Right renal pelvis (tissue), 4 donors: Measurements from ENCODE around the gene ANKRD33. TPM values are rescaled to one million over a fixed set of nuclear protein-coding genes. Genes with fewer than 3 reads are reported as not detected.
A peak's percentile ranks its signal among the peaks of the same experiment; 100 is the strongest.

Source experiments
- DNase-seq, 4 donors: peaks; one replicate each; pipeline ENCODE4 v3.0.0-alpha.2; 2013; ENCODE audit warnings: low read depth in 4 of 4, low spot score in 3 of 4, missing footprints in 1 of 4
- polyA plus RNA-seq, 4 donors: library from polyadenylated mRNA; unstranded; fragments of 120-200 nt; gene quantifications; one replicate each; pipeline ENCODE4 v1.2.1, GENCODE V29; 2013; ENCODE audit not compliant: insufficient read length in 4 of 4

Gene ANKRD33
- polyA plus RNA-seq, 4 donors = 0.15 to 0.35 (median 0.27) TPM

DNA sequence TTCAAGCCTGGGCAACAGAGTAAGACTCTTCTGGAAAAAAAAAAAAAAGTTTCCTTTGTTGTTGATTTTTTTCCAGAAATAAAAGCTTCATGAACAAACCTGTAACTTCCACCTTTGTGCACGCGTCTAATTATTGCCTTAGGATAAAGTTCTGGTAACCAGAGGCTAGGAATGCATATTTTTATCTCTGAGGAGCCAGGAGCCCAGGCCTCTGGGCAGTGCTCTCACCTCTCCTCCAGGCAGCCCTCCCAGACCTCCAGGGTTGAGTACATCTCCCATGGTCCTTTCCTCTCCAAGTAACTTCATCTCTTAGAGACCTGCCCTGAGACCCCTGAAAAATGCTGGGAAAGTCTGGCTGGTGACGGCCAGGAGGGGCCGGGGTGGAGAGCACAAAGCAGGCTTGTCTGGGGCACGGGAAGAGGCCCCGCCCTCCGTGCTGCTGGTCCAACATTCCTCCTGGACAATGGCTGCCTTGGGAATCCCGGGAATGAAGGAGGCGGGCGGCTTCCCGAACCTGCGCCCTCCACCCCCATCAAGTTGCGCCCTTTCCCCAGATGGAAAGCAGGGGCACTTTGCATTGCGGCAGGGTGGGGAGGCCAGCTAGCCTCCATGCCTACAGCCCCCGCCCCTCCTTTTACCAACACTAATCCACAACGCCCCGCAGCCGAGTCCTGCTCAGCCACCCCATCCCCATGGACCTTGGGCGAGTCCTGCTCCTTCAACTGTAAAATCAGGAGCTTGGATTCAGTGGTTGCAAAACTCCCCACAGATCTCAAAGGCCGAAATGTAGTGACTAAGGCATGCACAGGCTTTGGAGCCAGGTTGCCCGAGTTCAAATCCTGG, 32.1 kb upstream of the ANKRD33 start:
- DNase-seq = no peak

DNA sequence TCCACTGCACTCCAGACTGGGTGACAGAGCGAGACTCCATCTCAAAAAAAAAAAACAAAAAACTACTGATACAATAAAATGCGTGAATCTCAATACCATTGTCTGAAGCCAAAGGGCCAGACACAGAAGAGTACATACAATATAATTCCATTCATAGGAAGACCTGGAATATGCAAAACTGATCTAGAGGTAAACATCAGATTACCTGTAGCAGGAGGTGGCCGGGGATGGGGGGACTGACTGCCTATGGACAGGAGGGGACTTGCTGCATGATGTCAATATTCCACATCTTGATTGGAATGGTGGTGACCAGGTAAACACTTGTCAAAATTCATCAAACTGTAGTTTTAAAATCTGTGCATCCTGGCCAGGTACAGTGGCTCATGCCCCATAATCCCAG, 26.9 kb upstream of the ANKRD33 start:
- no peak for DNase-seq

DNA sequence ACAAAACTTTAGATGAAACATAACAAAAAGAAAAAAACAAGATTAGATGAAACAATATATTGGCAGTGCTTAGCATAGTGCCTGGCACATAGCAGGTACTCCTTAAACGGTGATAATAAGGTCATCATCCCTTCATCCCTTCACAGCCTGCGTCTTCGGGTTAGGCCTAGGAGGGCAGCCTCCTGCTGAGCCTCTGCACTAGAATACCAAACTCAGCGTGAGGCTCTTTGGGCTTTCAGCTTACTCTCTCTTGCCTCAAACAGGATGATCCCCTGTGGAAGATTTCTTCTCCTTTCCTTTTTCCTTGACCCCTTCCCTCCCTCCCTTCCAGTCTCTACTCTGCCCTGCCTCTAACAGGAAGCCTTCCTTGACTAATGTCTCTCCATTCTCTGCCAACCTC, 25.0 kb upstream of the ANKRD33 start:
- no peak for DNase-seq

DNA sequence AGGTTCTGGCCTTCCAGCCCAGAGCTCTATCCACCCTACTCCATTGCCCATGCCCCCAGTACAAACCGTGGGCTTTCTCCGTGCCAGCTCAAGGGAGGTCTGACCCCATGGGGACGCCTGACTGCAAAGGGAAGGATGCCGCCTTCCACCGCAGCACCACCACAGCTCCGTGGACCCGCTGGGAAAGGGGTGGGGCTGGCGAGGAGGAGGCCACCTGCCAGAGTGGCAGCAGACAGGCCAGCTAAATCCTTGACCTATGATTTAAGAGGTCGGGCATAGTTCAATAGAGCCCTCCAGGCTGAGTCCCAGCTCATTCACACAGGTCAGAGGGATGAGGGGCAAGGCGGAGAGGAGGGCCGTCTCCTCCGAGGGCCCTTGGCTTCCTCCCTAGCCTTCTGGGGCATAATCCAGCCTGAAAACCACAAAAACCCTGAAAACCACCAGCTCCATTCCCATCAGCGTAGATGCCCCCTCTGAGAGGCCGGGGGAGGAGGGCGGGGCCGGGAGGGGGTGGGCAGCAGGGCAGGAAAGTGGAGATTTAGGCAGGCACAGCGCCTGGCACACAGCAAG, 24.5 kb upstream of the ANKRD33 start:
- DNase-seq = no peak

DNA sequence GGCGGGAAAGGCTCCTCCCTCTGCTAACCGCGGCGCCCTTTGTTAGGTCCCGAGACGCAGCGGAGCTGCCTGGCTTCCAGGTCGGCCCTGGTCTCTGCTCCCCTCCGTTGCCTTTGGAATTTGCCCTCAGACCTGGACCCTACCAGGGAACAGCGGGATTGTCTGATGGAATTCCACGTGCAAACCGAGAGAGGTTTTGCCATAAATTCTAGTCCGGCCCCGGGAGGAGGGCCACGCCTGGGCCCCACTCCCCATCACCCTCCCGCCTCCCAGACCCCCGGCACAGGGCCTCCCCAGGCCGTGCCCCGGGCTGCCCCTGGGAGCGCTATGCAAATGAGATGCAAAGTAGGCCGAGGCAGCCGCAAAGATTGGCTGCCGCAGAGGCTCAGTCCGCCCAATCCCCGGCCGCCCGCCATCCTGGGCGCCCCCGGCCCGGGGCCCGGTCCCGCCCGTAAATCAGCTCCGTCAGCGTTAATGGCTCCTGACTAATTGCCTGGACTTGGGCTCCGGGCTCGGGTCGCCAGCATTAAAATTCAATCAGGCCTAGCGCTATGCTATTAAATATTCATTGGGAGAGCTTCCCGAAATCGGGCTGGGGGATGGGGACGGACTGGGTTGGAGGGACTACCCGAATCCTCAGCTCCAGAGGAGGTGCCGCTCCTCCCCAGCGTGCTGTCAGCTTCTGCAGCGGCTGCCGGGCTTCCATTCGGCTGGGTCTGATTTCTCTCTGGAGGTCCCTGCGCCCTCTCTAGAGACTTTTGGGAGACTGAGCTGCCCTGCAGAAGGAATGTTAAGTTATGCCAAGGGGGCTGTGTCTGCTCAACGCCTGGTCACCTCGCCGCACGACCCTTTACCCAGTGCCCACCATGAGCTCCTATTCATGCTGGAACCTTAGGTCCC, 23.7 kb upstream of the ANKRD33 start:
- DNase-seq = peak in 2 of 4 donors; percentile 79 to 86

DNA sequence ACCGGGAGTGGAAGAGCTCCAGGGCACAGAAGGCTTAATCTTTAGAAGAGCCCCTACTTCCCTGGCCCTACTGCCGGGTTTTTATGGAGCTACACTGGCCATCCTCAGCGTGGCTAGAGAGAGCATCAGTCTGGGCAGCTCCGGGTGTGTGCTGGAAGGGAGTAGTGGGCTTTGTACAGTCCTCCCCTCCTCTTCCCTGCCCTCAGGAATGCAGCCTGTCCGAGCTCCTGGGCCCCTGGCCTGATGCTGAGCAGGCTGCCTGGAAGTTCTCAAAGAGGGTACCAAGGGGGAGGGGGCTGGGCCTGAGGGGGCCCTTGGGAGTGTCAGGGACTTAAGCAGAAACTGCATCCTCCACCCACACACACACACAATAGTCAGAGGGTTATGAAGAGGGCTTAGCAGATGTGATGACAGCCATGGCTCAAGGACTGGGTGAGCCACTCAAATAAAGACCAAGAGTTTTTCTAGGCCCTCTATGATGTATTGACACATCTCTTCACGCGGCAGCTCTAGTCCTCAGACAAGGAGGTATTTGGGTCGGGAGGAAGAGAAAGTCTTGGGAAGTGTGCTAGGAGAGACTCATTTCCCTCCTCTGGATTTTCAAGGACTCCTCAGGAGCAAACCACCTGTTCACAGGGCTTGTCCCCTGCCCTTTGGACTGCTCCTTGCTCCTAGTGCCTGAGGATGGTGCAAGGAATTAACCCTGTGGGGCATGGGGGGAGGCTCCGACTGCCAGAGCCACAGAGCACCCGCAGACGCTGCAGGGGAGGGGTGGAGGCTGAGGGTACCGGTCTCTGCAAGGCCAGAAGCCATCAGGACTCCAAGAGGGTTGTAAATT, 22.9 kb upstream of the ANKRD33 start:
- DNase-seq = no peak

DNA sequence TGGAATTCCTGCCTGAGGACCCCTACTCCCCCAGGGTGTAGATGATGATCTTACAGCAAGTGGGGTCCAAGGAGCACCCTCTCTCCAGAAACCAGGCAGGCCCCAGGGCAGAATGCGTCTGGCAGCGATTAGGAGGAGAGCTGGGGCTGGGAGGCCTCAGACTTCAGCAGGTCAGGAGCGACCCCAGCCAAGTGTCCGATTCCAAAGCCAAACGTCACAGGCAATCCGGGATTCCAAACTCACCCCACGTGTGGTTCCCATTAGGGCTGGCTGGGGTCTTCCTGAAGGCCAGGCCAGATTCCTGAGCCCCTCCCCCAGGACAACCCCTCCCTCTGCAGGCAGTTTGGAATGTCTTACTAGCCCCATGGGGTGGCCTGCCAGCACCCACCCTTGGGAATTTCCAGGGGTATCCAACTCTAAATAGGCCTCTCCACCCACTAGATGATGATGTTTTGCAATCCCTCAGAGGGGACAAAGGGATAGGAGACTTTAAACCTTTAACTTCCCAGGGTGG, 22.1 kb upstream of the ANKRD33 start:
- no peak for DNase-seq

DNA sequence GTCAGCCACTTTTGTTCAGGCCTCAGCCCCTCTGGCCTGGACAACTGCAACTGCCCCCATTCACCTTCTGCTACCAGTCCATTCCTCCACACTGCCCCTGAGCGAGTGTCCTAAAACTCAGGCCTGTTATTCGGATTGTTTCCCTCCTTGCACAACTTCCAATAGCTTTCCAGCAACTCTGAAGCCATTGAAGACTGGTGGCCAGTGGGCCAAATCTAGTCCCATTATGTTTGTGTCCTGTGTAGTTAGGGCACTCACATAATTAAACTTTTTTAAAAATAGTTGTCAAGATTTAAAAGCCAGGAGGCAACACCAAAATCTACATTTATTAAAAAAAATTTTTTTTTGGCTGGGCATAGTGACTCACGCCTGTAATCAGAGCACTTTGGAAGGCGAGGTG, 21.6 kb upstream of the ANKRD33 start:
- DNase-seq = no peak

DNA sequence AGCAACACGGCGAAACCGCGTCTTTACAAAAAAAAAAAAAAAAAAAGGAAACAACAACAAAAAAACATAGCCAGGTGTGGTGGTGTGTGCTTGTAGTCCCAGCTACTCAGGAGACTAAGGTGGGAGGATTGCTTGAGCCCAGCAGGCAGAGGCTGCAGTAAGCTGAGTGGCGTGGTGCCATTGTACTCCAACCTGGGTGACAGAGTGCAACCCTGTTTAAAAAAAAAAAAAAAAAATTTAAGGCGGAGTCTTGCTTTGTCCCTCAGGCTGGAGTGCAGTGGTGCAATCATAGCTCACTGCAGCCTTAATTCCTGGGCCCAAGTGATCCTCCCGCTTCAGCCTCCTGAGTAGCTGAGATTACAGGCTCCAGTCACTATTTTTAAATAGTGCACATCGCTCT, 21.1 kb upstream of the ANKRD33 start:
- DNase-seq = no peak

DNA sequence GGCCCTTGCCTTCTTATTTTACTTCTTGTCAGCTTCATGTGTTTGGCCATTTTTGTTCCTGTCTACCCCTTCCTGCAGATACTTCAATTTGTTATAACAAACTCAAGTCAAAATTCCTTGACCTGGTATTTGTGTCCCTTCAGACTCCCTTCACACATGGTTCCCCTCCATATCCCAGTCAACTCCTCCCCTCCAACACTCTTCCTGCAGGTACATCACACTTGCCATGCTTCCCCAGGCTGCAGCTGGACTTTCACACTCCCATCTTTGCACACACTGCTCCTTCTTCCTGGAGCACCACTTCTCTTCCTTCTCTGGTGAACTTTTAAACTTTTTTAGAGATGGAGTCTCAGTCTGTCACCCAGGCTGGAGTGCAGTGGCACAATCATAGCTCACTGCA, 20.5 kb upstream of the ANKRD33 start:
- no peak for DNase-seq

DNA sequence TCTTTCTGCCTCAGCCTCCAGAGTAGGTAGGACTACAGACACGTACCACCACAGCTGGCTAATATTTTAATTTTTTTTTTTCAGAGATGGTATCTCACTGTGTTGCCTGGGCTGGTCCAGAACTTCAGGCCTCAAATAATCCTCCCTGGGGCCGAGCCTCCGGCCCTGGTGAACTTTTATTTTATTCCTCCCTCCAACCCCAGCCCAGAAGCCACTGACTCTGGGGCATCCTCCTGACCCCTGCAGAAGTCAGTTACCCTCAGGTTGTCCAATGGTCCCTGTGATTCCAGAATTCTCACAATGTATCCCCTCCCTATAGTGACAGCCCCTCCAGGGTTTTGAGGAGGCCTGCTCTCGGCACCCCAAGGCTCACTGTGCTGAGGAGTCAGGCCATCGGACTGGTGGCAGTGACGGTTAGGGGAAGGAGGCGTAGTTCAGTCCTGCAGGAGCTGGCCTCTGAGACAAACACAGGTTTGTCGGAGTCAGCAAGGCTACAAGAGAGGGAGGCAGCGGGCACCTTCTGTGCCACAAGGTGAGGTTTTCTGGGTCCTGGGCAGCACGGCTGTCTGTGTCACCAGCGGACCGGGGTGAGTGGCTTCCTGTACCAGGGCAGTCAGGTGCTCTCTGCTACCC, 20.0 kb upstream of the ANKRD33 start:
- no peak for DNase-seq

DNA sequence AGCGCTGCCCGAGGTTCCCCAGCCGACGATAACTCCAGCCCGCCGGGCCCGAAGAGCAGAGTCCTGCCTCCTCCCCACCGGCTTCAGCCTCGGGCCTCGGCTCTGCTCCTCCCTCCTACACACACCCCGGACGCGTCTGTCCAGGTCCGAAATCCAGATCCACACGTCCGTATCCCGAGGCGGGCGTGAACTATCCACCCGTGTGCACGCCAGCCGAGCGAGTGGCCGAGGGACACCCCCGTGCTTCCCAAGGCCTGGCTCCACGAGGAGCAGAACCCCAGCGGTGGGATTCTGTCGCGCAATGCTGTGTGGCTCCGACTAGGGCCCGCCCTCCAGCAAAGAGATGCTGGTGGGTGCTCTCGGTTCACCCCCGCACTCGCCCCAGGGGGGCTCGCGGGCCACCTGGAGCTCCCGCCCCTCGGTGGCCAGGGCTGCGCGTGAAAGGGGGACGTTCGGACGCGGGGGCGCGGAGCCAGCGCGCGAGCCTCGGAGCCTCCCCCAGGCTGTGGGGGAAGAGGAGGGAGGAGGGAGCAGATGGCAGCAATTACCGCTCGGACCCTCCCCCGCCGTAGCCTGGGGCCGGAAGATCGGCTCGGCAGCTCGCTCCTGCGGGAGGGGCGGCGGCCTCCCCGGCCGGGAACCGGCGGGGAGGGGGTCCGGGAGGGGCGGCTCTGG, 18.9 kb upstream of the ANKRD33 start:
- no peak for DNase-seq

DNA sequence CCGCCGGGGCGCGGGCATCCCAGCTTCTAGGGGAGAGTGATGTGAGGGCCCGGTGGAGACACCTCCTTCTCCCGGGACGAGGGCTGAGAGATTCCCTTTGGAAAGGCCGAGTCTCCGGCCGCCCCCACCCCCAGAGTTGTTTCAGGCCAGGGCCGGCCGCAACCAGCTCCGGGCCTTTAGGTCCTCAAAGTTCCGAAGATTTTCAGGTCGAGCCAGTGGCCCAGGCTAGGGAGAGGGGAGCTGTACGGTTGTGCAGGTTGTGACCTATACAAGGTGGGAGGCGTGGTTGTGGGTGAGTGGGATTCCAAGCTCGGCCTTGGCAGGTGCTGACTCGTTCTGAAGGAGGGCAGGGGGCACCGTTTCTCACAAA, 18.4 kb upstream of the ANKRD33 start:
- DNase-seq = no peak

DNA sequence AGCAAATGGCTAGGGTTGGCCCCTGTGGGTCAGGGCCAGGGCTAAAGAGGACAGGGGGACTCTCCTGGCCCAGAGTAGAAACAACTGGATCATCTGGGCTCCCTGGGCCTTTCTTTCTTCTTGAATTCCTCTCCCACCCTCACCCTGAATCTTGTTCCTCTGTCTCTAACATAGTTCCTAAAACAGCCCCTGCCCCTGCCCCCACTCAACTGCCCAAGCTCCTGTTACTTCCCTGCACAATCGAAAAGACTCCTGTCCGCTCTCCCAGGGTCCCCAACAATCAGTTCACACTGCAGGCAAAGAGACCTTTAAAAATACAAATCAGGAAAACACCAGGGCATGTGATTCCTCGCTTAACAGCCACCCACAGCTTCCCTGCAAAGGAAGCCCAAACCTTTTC, 18.0 kb upstream of the ANKRD33 start:
- DNase-seq = no peak

DNA sequence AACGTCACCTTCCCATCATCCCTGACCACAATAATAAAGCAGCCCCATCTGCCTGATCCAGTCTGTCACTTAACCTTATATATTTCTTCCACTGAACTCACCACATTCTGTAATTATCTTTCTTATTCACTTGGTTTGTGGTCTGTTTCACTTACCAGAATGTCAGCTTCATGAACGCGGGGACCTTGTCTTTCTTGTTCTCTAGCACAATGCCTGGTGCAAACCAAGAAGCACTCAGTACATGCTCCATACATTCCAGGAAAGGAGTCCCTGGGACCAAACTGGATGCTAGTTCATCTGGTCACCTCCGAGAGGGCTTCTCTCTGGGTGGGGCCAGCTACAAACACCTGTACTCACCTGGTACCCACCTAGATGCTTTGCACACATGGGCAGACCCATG, 17.4 kb upstream of the ANKRD33 start:
- DNase-seq = no peak

DNA sequence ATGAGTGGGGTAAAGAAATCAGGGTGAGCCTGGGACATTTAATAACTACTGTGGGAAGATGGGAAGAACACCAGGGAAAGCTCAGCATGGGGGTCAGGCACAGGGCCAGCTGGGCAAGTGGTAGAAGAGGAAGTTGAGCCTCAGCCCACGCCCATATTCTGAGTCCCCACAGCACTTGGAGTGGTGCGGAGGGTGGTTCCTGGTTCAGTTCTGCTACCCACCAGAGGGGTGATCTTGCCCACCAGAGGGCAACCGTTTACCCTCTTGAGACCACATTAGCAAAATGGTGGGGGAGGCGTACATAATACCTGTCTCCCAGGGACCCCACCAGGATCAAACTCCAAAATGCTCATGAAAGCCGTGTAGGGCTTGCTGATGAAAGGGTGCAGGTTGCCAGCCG, 16.8 kb upstream of the ANKRD33 start:
- no peak for DNase-seq

DNA sequence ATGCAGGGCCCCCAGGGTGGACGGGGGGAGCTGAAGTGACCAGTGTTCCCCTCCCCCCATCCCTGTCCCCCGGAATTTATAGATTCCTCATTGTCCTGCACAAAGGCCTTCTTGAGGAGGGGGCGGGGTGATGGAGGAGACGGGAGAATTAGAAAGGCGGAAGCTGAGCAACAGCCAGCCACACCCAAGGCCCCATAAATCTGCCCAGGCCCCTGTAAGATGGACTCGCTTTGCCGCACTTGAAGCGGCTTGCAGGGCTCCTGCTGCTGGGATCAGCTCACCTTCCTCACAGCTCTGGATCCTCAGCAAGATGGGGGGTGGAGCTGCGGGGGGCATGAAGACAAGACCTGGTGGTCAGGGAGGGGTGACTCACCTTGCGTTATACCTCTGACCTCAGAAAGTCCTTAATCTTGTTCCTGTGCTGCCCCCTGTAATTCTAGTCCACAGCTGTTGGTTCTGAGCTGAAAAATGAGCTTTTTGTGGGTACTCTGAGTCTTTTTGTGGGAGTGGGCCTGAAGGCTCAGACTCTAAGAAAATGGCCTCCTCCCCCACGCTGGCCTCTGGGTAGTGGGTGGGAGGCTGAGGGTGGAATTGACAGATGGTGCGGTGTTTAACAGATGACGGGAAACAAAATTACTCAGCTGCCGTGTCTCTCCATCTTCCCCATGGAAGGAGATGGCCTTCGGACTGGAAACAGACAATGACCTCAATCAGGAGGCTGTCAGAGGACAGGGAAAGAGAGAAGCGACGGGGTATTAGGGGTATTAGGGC, 15.8 kb upstream of the ANKRD33 start:
- DNase-seq = no peak

DNA sequence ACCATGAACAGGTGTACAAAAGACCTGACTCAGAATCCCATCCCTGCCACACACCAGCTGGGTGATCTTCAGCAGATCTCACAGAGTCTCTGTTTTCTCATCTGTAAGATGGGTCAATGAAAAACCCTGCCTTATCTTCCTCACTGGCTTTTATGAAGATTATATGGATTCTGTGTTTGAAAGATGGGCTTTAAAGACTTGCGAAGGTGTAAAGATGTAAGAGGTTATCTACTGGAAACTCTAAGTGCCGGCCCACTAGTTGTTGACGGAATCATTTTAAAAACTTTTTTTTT, 15.3 kb upstream of the ANKRD33 start:
- no peak for DNase-seq
